K562 (cell line): ENCODE results near the gene PATL1.
"Not testable (repeated sequence)": the region's sequence is repeated elsewhere in the genome, so short reads cannot be mapped to it uniquely, and the experiment has no call there.

Experiments
- KDM1A ChIP-seq, 2 experiments: fragments of 450-650 bp; IDR thresholded peaks; 2 replicates each; pipeline ENCODE4 v1.6.1; 2016; ENCODE audit warnings: mild to moderate bottlenecking in 2 of 2
- MYC ChIP-seq, 2 experiments: fragments of 250-450 bp in 1 of 2; sonication (Bioruptor Pico) in 1 of 2; IDR thresholded peaks; 2 replicates each; pipeline versions ENCODE4 v1.5.1 to v1.6.1; 2012 to 2021; ENCODE audit warnings: low read depth in 2 of 2, borderline replicate concordance in 1 of 2, improper control_type of control experiment in 1 of 2, low read length in 1 of 2, mild to moderate bottlenecking in 1 of 2, moderate library complexity in 1 of 2
- USF2 ChIP-seq: sonication (generic); formaldehyde crosslinking; IDR thresholded peaks from 2 replicates; pipeline ENCODE4 v1.5.0; 2020; ENCODE audit warnings: missing genetic modification reagents
- ZBTB7A ChIP-seq: IDR thresholded peaks from 2 replicates; pipeline ENCODE4 v1.6.1; 2011; ENCODE audit warnings: low read depth, mild to moderate bottlenecking, low read length, moderate library complexity, borderline replicate concordance; ENCODE audit not compliant: control insufficient read depth
- ZEB2 ChIP-seq: fragments of 450-650 bp; IDR thresholded peaks from 2 replicates; pipeline ENCODE4 v1.6.1; 2016

GRCh38 chr11:59681260-59681725, 12.5 kb upstream of the PATL1 start:
- TF ChIP-seq ZEB2 = peak; percentile 86
- TF ChIP-seq MYC (IDR thresholded peaks at IDR 0.05; ENCODE audit: low read depth, low read length) = peak; percentile 26; the same call in 1 of the 2 replicates
- TF ChIP-seq MYC (CRISPR knock-in tag; IDR thresholded peaks at IDR 0.05; ENCODE audit: borderline replicate concordance, low read depth); USF2 (CRISPR knock-in tag): not testable (repeated sequence)
- peak; percentile 73 to 83 for TF ChIP-seq KDM1A (IDR thresholded peaks at IDR 0.05)
- TF ChIP-seq ZBTB7A = peak; percentile 39; the same call in 1 of the 2 replicates
